ENCODE measurements around the gene KRTAP5-5.

- TF ChIP-seq FOXP2 (optimal IDR thresholded peaks at IDR 0.05; ENCODE audit: control extremely low read depth, extremely low read length, insufficient read depth) (no peak), EZH2 (IDR thresholded peaks at IDR 0.05) (no peak), POLR2AphosphoS5 (IDR thresholded peaks at IDR 0.05; ENCODE audit: borderline replicate concordance, low read depth, low read length) (no peak)
Observed at GRCh38 chr11:1589996-1590395, 39.6 kb upstream of the KRTAP5-5 start.

All from SK-N-MC (cell line).